ENCODE results near the gene CASKIN1. TPM values are rescaled to one million over a fixed set of nuclear protein-coding genes. Genes with fewer than 3 reads are reported as not detected.

Gene CASKIN1
- polyA plus RNA-seq, 1 donor (not counting 4 experiments of a cell fraction or from before 2014, with no cell fraction given): 0.04 TPM

DNA sequence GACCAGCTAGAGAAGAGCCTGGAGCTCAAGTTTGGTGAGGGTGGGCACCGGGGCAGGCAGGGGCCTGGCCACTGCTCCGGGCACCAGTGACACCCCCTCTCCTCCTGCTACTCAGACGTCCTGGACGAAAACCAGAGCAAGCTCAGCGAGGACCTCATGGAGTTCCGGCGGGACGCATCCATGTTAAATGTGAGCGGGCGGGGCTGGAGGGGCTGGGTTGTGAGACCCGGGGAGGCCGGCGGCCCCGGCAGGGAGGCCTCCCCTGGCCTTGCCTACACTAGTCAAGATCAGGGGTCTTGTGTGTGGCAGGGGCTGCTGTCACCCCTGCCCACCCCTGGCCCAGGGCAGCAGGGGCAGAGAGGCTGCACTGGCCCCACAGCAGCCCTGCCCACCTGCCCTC is 23.0 kb downstream of the CASKIN1 start:
- FAIRE-seq (no peak), DNase-seq (ENCODE audit: low read depth, low spot score) (no peak)
- Histone ChIP-seq H3K9ac (ENCODE audit: control insufficient read depth, extremely low read depth, insufficient read depth, low read length) (no peak overlapping the region), H4K20me1 (ENCODE audit: control insufficient read depth, extremely low read depth, insufficient read depth, low read length) (no peaks in the 10 kb centered on the region), H3K4me2 (ENCODE audit: control insufficient read depth, extremely low read depth, insufficient read depth, low read depth, low read length) (no peak overlapping the region), H2AFZ (ENCODE audit: control insufficient read depth, low read length) (no peak overlapping the region), H3K79me2 (ENCODE audit: control insufficient read depth, insufficient read depth, low read length) (no peaks in the 10 kb centered on the region), H3K4me1 (ENCODE audit: control insufficient read depth, extremely low read depth, insufficient read depth, low read length) (no peaks in the 10 kb centered on the region), H3K27me3 (ENCODE audit: control insufficient read depth, extremely low read depth, insufficient read depth, low read length) (no peaks in the 10 kb centered on the region), H3K9me1 (ENCODE audit: control insufficient read depth, extremely low read depth, insufficient read depth, low read length) (no peaks in the 10 kb centered on the region), H3K9me3 (ENCODE audit: control insufficient read depth, low read depth, low read length) (no peaks in the 10 kb centered on the region), H3K27ac (ENCODE audit: control insufficient read depth, insufficient read depth, low read length) (no peak overlapping the region), H3K4me3 (ENCODE audit: control insufficient read depth in 2 of 3, extremely low read depth in 1 of 3, insufficient read depth in 2 of 3, low read depth in 1 of 3, low read length in 3 of 3) (no peak overlapping the region), H3K36me3 (ENCODE audit: control insufficient read depth in 2 of 2, extremely low read depth in 1 of 2, insufficient read depth in 2 of 2, low read length in 2 of 2) (peaks cover 29 to 36% of the 10 kb centered on the region in 2 experiments)
- dilution Hi-C loops (cut with MboI; ENCODE audit: extremely low pct_ligation_motif_present, low sequenced_read_pairs): no loop called here
- no peak for TF ChIP-seq EZH2 (IDR thresholded peaks at IDR 0.05; ENCODE audit: low read length)
- TF ChIP-seq, protein P1, sequence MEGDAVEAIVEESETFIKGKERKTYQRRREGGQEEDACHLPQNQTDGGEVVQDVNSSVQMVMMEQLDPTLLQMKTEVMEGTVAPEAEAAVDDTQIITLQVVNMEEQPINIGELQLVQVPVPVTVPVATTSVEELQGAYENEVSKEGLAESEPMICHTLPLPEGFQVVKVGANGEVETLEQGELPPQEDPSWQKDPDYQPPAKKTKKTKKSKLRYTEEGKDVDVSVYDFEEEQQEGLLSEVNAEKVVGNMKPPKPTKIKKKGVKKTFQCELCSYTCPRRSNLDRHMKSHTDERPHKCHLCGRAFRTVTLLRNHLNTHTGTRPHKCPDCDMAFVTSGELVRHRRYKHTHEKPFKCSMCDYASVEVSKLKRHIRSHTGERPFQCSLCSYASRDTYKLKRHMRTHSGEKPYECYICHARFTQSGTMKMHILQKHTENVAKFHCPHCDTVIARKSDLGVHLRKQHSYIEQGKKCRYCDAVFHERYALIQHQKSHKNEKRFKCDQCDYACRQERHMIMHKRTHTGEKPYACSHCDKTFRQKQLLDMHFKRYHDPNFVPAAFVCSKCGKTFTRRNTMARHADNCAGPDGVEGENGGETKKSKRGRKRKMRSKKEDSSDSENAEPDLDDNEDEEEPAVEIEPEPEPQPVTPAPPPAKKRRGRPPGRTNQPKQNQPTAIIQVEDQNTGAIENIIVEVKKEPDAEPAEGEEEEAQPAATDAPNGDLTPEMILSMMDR (optimal IDR thresholded peaks at IDR 0.05 in 1 of 3, IDR thresholded peaks at IDR 0.05 in 1 of 3, conservative IDR thresholded peaks at IDR 0.05 in 1 of 3; ENCODE audit: extremely low read depth in 1 of 3, insufficient read depth in 2 of 3, low read length in 3 of 3): no peak

DNA sequence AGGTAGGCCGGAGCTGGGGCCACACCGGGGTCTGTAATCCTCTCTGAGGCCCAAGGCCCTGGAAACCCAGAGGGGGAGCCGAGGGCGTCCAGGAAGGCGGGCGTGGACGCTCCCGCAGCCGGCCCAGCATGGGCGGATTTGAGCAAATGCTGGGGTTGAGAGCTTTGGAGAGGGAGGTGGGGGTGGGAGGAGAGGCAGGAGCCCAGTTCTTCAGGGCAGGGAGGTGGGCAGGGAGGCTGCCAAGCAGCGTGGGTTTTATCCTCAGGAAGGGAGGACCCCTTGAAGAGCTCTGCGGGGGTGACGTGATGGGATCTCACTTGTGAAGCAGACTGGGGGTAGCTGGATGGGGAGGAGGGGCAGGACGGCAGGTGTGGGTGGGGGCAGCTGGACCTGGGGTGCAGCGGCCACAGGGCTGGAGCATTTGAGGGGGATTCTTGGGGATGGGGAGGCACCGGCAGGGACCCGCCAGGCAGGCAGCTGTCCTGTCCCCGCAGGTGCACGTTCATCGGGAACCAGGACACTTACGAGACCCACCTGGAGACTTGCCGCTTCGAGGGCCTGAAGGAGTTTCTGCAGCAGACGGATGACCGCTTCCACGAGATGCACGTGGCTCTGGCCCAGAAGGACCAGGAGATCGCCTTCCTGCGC is 23.6 kb downstream of the CASKIN1 start:
- Histone ChIP-seq H3K27ac (ENCODE audit: control insufficient read depth, insufficient read depth, low read length) (no peak overlapping the region), H3K4me1 (ENCODE audit: control insufficient read depth, extremely low read depth, insufficient read depth, low read length) (no peaks in the 10 kb centered on the region), H3K27me3 (ENCODE audit: control insufficient read depth, extremely low read depth, insufficient read depth, low read length) (no peaks in the 10 kb centered on the region), H3K9me3 (ENCODE audit: control insufficient read depth, low read depth, low read length) (no peaks in the 10 kb centered on the region), H3K79me2 (ENCODE audit: control insufficient read depth, insufficient read depth, low read length) (no peaks in the 10 kb centered on the region), H3K9me1 (ENCODE audit: control insufficient read depth, extremely low read depth, insufficient read depth, low read length) (no peaks in the 10 kb centered on the region), H4K20me1 (ENCODE audit: control insufficient read depth, extremely low read depth, insufficient read depth, low read length) (no peaks in the 10 kb centered on the region), H2AFZ (ENCODE audit: control insufficient read depth, low read length) (no peak overlapping the region), H3K9ac (ENCODE audit: control insufficient read depth, extremely low read depth, insufficient read depth, low read length) (no peak overlapping the region), H3K36me3 (ENCODE audit: control insufficient read depth in 2 of 2, extremely low read depth in 1 of 2, insufficient read depth in 2 of 2, low read length in 2 of 2) (peaks cover 35 to 41% of the 10 kb centered on the region in 2 experiments), H3K4me3 (ENCODE audit: control insufficient read depth in 2 of 3, extremely low read depth in 1 of 3, insufficient read depth in 2 of 3, low read depth in 1 of 3, low read length in 3 of 3) (no peak overlapping the region), H3K4me2 (ENCODE audit: control insufficient read depth, extremely low read depth, insufficient read depth, low read depth, low read length) (no peak overlapping the region)
- dilution Hi-C loops (cut with MboI; ENCODE audit: extremely low pct_ligation_motif_present, low sequenced_read_pairs): no loop called here
- no peak for DNase-seq (ENCODE audit: low read depth, low spot score)
- TF ChIP-seq, protein P1 (optimal IDR thresholded peaks at IDR 0.05 in 1 of 3, IDR thresholded peaks at IDR 0.05 in 1 of 3, conservative IDR thresholded peaks at IDR 0.05 in 1 of 3; ENCODE audit: extremely low read depth in 1 of 3, insufficient read depth in 2 of 3, low read length in 3 of 3): no peak
- no peak for TF ChIP-seq EZH2 (IDR thresholded peaks at IDR 0.05; ENCODE audit: low read length)
- FAIRE-seq: no peak

Measured in keratinocyte (primary cell).